Keratinocyte (primary cell): ENCODE results near the gene THUMPD3. TPM values are rescaled to one million over a fixed set of nuclear protein-coding genes. Genes with fewer than 3 reads are reported as not detected.

Experiments used
- DNase-seq: peaks from one replicate; pipeline ENCODE4 v3.0.0-alpha.2; 2011; ENCODE audit warnings: low read depth, missing footprints, low spot score
- FAIRE-seq: peaks from 2 replicates; lab custom pipeline; 2011; peaks lifted over from hg19 to GRCh38; lab: Jason Lieb, UNC
- H2AFZ ChIP-seq: 2 replicates; pipeline ENCODE4 v1.6.0; 2012; ENCODE audit warnings: low read length, control low read depth, inconsistent platforms; ENCODE audit not compliant: control insufficient read depth
- H3K27ac ChIP-seq: 2 replicates; pipeline ENCODE4 v1.5.1; 2011; ENCODE audit warnings: low read length; ENCODE audit not compliant: control insufficient read depth, insufficient read depth
- H3K27me3 ChIP-seq: 3 replicates; pipeline ENCODE4 v1.6.0; 2011; ENCODE audit warnings: low read length; ENCODE audit not compliant: control insufficient read depth, insufficient read depth; ENCODE audit errors: extremely low read depth
- H3K36me3 ChIP-seq, 2 experiments: 2 replicates in 1 of 2; 3 replicates in 1 of 2; pipeline ENCODE4 v1.5.1; 2011; ENCODE audit warnings: low read length in 2 of 2, mild to moderate bottlenecking in 1 of 2; ENCODE audit not compliant: control insufficient read depth in 2 of 2, insufficient read depth in 2 of 2; ENCODE audit errors: extremely low read depth in 1 of 2
- H3K4me1 ChIP-seq: 3 replicates; pipeline ENCODE4 v1.5.1; 2011; ENCODE audit warnings: low read length; ENCODE audit not compliant: control insufficient read depth, insufficient read depth; ENCODE audit errors: extremely low read depth
- H3K4me2 ChIP-seq: 3 replicates; pipeline ENCODE4 v1.6.0; 2011; ENCODE audit warnings: low read depth, low read length; ENCODE audit not compliant: control insufficient read depth, insufficient read depth; ENCODE audit errors: extremely low read depth
- H3K4me3 ChIP-seq, 3 experiments: fragments of 200-600 bp in 1 of 3; sonication (generic) in 1 of 3; 2 replicates in 2 of 3; 3 replicates in 1 of 3; pipeline ENCODE4 v1.5.1; 2011 to 2016; ENCODE audit warnings: low read length in 3 of 3, mild to moderate bottlenecking in 3 of 3, control low read depth in 2 of 3, inconsistent platforms in 1 of 3, low read depth in 1 of 3, mixed read lengths in 1 of 3, mixed run types in 1 of 3, moderate library complexity in 1 of 3; ENCODE audit not compliant: control insufficient read depth in 2 of 3, insufficient read depth in 2 of 3; ENCODE audit errors: extremely low read depth in 1 of 3
- H3K79me2 ChIP-seq: 2 replicates; pipeline ENCODE4 v1.6.0; 2012; ENCODE audit warnings: low read length; ENCODE audit not compliant: control insufficient read depth, insufficient read depth
- H3K9ac ChIP-seq: 3 replicates; pipeline ENCODE4 v1.6.0; 2011; ENCODE audit warnings: low read length; ENCODE audit not compliant: control insufficient read depth, insufficient read depth; ENCODE audit errors: extremely low read depth
- H3K9me1 ChIP-seq: 3 replicates; pipeline ENCODE4 v1.6.0; 2011; ENCODE audit warnings: low read length; ENCODE audit not compliant: control insufficient read depth, insufficient read depth; ENCODE audit errors: extremely low read depth
- H3K9me3 ChIP-seq: 2 replicates; pipeline ENCODE4 v1.5.1; 2012; ENCODE audit warnings: low read depth, low read length; ENCODE audit not compliant: control insufficient read depth
- H4K20me1 ChIP-seq: 3 replicates; pipeline ENCODE4 v1.6.0; 2011; ENCODE audit warnings: low read length; ENCODE audit not compliant: control insufficient read depth, insufficient read depth; ENCODE audit errors: extremely low read depth
- CTCF ChIP-seq, 3 experiments: IDR thresholded peaks in 1 of 3; conservative IDR thresholded peaks in 1 of 3; optimal IDR thresholded peaks in 1 of 3; 2 replicates in 2 of 3; 3 replicates in 1 of 3; pipeline versions ENCODE3 to v1.5.1; 2011; ENCODE audit warnings: low read length in 3 of 3, mild to moderate bottlenecking in 3 of 3, moderate library complexity in 2 of 3, control low read depth in 1 of 3, inconsistent platforms in 1 of 3; ENCODE audit not compliant: insufficient read depth in 2 of 3; ENCODE audit errors: extremely low read depth in 1 of 3
- EZH2 ChIP-seq: IDR thresholded peaks from one replicate; pipeline ENCODE4 v1.6.1; 2012; ENCODE audit warnings: inconsistent platforms, mild to moderate bottlenecking, low read length, moderate library complexity
- dilution Hi-C: fragments of 300-500 bp; cut with MboI; formaldehyde crosslinking; loops from one replicate; pipeline ENCODE4 v1.7.0; 2020; ENCODE audit warnings: low sequenced_read_pairs; ENCODE audit not compliant: extremely low pct_ligation_motif_present
- polyA plus RNA-seq, 5 experiments: library from polyadenylated mRNA; depleted of rRNA in 3 of 5; stranded (reverse) in 3 of 5; stranded (forward) in 1 of 5; unstranded in 1 of 5; fragments of >200 nt; gene quantifications; 1 replicate in 1 of 5; 2 replicates in 3 of 5; 3 replicates in 1 of 5; pipeline versions ENCODE4 v1.2.1 to v1.2.3, GENCODE V29; 2011 to 2012; ENCODE audit warnings: missing spikeins in 2 of 5, low read depth in 1 of 5, low replicate concordance in 1 of 5

Gene THUMPD3
- polyA plus RNA-seq, 1 donor (not counting 4 experiments of a cell fraction or from before 2014, with no cell fraction given): 59.8 TPM

DNA sequence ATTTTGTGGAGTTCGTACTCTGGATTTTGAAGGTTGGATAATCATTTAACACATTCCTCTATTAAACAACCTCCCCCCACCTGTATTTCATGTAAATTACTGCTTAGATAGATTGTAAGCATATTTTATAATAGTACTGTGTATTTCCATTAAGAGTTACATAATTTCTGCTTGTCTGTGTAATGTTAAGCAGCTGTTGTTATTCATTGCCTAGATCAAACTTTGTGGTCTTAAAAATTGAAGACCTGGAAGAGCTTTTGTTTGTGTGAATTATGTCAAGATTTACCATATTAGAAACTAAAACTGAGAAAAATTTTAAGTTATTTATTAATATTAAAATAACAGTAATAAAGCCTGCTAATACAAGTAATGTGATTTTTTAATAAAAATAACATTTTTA, 45.7 kb downstream of the THUMPD3 start:
- Histone ChIP-seq H2AFZ (no peak overlapping the region), H3K79me2 (peaks cover 100% of the 10 kb centered on the region), H3K9me3 (no peaks in the 10 kb centered on the region), H3K9ac (no peak overlapping the region), H3K4me3 (no peak overlapping the region), H3K9me1 (peaks cover 2% of the 10 kb centered on the region), H3K27ac (no peak overlapping the region), H4K20me1 (peaks cover 32% of the 10 kb centered on the region), H3K4me2 (no peak overlapping the region), H3K27me3 (no peaks in the 10 kb centered on the region), H3K36me3 (no peaks in the 10 kb centered on the region), H3K4me1 (peaks cover 33% of the 10 kb centered on the region)
- no peak for FAIRE-seq
- no peak for DNase-seq
- TF ChIP-seq CTCF (optimal IDR thresholded peaks at IDR 0.05 in 1 of 3, IDR thresholded peaks at IDR 0.05 in 1 of 3, conservative IDR thresholded peaks at IDR 0.05 in 1 of 3; ENCODE audit: extremely low read depth in 1 of 3, insufficient read depth in 2 of 3, low read length in 3 of 3): no peak
- TF ChIP-seq EZH2: no peak
- dilution Hi-C loops: no loop called here

- no peak for DNase-seq
- FAIRE-seq: no peak
- H3K9me1 ChIP-seq: no peaks in the 10 kb centered on the region
- H3K9me3 ChIP-seq: no peaks in the 10 kb centered on the region
- H3K27me3 ChIP-seq: no peaks in the 10 kb centered on the region
- no peak overlapping the region for H3K27ac ChIP-seq
- no peaks in the 10 kb centered on the region for H3K36me3 ChIP-seq
- H3K4me2 ChIP-seq: no peak overlapping the region
- dilution Hi-C loops: no loop called here
- no peak overlapping the region for H3K4me3 ChIP-seq
- no peak for TF ChIP-seq EZH2
- TF ChIP-seq CTCF (optimal IDR thresholded peaks at IDR 0.05 in 1 of 3, IDR thresholded peaks at IDR 0.05 in 1 of 3, conservative IDR thresholded peaks at IDR 0.05 in 1 of 3; ENCODE audit: extremely low read depth in 1 of 3, insufficient read depth in 2 of 3, low read length in 3 of 3): no peak
- H3K79me2 ChIP-seq: peaks cover 100% of the 10 kb centered on the region
- H4K20me1 ChIP-seq: peaks cover 28% of the 10 kb centered on the region
- H2AFZ ChIP-seq: no peak overlapping the region
- H3K4me1 ChIP-seq: peaks cover 21% of the 10 kb centered on the region
- no peak overlapping the region for H3K9ac ChIP-seq
Measured at GRCh38 chr3:9409981-9410854, 47.4 kb downstream of the THUMPD3 start.
